Mesenchymal stem cell (in vitro differentiated cells and primary cell): ENCODE measurements around the gene FHOD3.

ENCODE experiments used
- DNase-seq: peaks from one replicate; pipeline ENCODE4 v3.0.0-alpha.2; 2013
- H2AFZ ChIP-seq: one replicate; pipeline ENCODE4 v1.6.1; 2013; ENCODE audit warnings: low read depth, mild to moderate bottlenecking, control low read depth, inconsistent platforms, low read length, moderate library complexity
- H2AK5ac ChIP-seq: 2 replicates; pipeline ENCODE4 v1.6.1; 2013; ENCODE audit warnings: low read length, moderate library complexity, mild to moderate bottlenecking, inconsistent platforms; ENCODE audit not compliant: severe bottlenecking
- H2BK120ac ChIP-seq: one replicate; pipeline ENCODE4 v1.6.1; 2013; ENCODE audit warnings: low read depth, mild to moderate bottlenecking, inconsistent platforms, low read length, moderate library complexity
- H2BK12ac ChIP-seq, 2 experiments: one replicate each; pipeline ENCODE4 v1.6.1; 2013; ENCODE audit warnings: inconsistent platforms in 2 of 2, low read length in 2 of 2, mild to moderate bottlenecking in 2 of 2, moderate library complexity in 2 of 2, control low read depth in 1 of 2
- H2BK15ac ChIP-seq: one replicate; pipeline ENCODE4 v1.6.1; 2013; ENCODE audit warnings: mild to moderate bottlenecking, low read depth, inconsistent platforms; ENCODE audit not compliant: poor library complexity, severe bottlenecking
- H2BK5ac ChIP-seq: 2 replicates; pipeline ENCODE4 v1.6.1; 2013; ENCODE audit warnings: low read depth, mild to moderate bottlenecking, low read length, control low read depth, inconsistent platforms; ENCODE audit not compliant: poor library complexity, severe bottlenecking
- H3K14ac ChIP-seq, 2 experiments: one replicate each; pipeline ENCODE4 v1.6.1; 2013; ENCODE audit warnings: inconsistent platforms in 2 of 2, low read length in 2 of 2, control low read depth in 1 of 2, mild to moderate bottlenecking in 1 of 2, moderate library complexity in 1 of 2
- H3K18ac ChIP-seq, 2 experiments: one replicate each; pipeline ENCODE4 v1.6.1; 2013; ENCODE audit warnings: inconsistent platforms in 2 of 2, low read length in 2 of 2, control low read depth in 1 of 2, low read depth in 1 of 2, mild to moderate bottlenecking in 1 of 2
- H3K23ac ChIP-seq, 2 experiments: one replicate each; pipeline ENCODE4 v1.6.1; 2013; ENCODE audit warnings: inconsistent platforms in 2 of 2, low read length in 2 of 2, mild to moderate bottlenecking in 2 of 2, moderate library complexity in 2 of 2, control low read depth in 1 of 2
- H3K27ac ChIP-seq: 2 replicates; pipeline ENCODE4 v1.5.1; 2013; ENCODE audit warnings: mild to moderate bottlenecking, moderate library complexity, low read length, control low read depth, inconsistent platforms; ENCODE audit not compliant: poor library complexity, severe bottlenecking
- H3K27me3 ChIP-seq, 2 experiments: 2 replicates each; pipeline versions ENCODE4 v1.6.1 to v1.7.0; 2013; ENCODE audit warnings: low read length in 2 of 2, mild to moderate bottlenecking in 2 of 2, moderate library complexity in 2 of 2, control low read depth in 1 of 2, inconsistent platforms in 1 of 2; ENCODE audit not compliant: control insufficient read depth in 1 of 2, insufficient read depth in 1 of 2
- H3K36me3 ChIP-seq, 2 experiments: 2 replicates each; pipeline versions ENCODE4 v1.6.1 to v1.7.0; 2013; ENCODE audit warnings: low read length in 2 of 2, control low read depth in 1 of 2, inconsistent platforms in 1 of 2, low read depth in 1 of 2, mild to moderate bottlenecking in 1 of 2; ENCODE audit not compliant: insufficient read depth in 2 of 2, control insufficient read depth in 1 of 2
- H3K4ac ChIP-seq, 2 experiments: one replicate each; pipeline ENCODE4 v1.6.1; 2013; ENCODE audit warnings: inconsistent platforms in 2 of 2, low read length in 2 of 2, mild to moderate bottlenecking in 2 of 2, moderate library complexity in 2 of 2, control low read depth in 1 of 2, low read depth in 1 of 2
- H3K4me1 ChIP-seq: 2 replicates; pipeline ENCODE4 v1.6.1; 2013; ENCODE audit warnings: low read depth, low read length, control low read depth; ENCODE audit not compliant: control insufficient read depth, insufficient read depth
- H3K4me2 ChIP-seq: 2 replicates; pipeline ENCODE4 v1.6.1; 2013; ENCODE audit warnings: low read length, mild to moderate bottlenecking, inconsistent platforms; ENCODE audit not compliant: poor library complexity, severe bottlenecking
- H3K4me3 ChIP-seq, 2 experiments: 2 replicates each; pipeline versions ENCODE4 v1.5.1 to v1.7.0; 2013; ENCODE audit warnings: low read length in 2 of 2, mild to moderate bottlenecking in 2 of 2, control low read depth in 1 of 2, low read depth in 1 of 2; ENCODE audit not compliant: insufficient read depth in 1 of 2
- H3K79me1 ChIP-seq: replicated peaks from 2 replicates; pipeline ENCODE4 v1.6.1; 2013; ENCODE audit warnings: mild to moderate bottlenecking, control low read depth, low read length, inconsistent platforms; ENCODE audit not compliant: poor library complexity, severe bottlenecking
- H3K9ac ChIP-seq: 2 replicates; pipeline ENCODE4 v1.7.0; 2013; ENCODE audit warnings: mild to moderate bottlenecking, low read length, moderate library complexity
- H3K9me3 ChIP-seq: 2 replicates; pipeline ENCODE4 v1.7.0; 2013; ENCODE audit warnings: mild to moderate bottlenecking, low read length; ENCODE audit not compliant: control insufficient read depth
- H4K8ac ChIP-seq: one replicate; pipeline ENCODE4 v1.6.1; 2013; ENCODE audit warnings: inconsistent platforms, mild to moderate bottlenecking, low read length, moderate library complexity
- H4K91ac ChIP-seq: one replicate; pipeline ENCODE4 v1.6.1; 2013; ENCODE audit warnings: mild to moderate bottlenecking, low read length, inconsistent platforms
- WGBS: methylation state at CpG from one replicate; pipeline ENCODE4 v1.1.7; 2013; ENCODE audit warnings: mixed read lengths; 5-methylcytosine and 5-hydroxymethylcytosine counted together

The FHOD3 gene

GRCh38 chr18:36392979-36393287, 95.4 kb downstream of the FHOD3 start:
- Histone ChIP-seq H3K4me3 (no peak overlapping the region), H4K8ac (no peak overlapping the region), H3K9me3 (peaks cover 10% of the 10 kb centered on the region), H3K36me3 (no peaks in the 10 kb centered on the region), H3K27me3 (no peaks in the 10 kb centered on the region), H2BK12ac (no peak overlapping the region), H3K23ac (no peak overlapping the region), H3K4me1 (peaks cover 7% of the 10 kb centered on the region), H2AK5ac (no peak overlapping the region), H3K14ac (no peak overlapping the region), H3K9ac (no peak overlapping the region), H2AFZ (no peak overlapping the region), H2BK15ac (no peak overlapping the region), H2BK5ac (no peak overlapping the region), H2BK120ac (no peak overlapping the region), H3K4ac (no peak overlapping the region), H3K4me2 (no peak overlapping the region), H3K18ac (no peak overlapping the region), H3K79me1 (peaks cover 42% of the 10 kb centered on the region), H3K27ac (no peak overlapping the region), H4K91ac (no peak overlapping the region)
- no peak for DNase-seq
- WGBS, result 74% methylated on average over 3 of the region's 3 CpGs

DNA sequence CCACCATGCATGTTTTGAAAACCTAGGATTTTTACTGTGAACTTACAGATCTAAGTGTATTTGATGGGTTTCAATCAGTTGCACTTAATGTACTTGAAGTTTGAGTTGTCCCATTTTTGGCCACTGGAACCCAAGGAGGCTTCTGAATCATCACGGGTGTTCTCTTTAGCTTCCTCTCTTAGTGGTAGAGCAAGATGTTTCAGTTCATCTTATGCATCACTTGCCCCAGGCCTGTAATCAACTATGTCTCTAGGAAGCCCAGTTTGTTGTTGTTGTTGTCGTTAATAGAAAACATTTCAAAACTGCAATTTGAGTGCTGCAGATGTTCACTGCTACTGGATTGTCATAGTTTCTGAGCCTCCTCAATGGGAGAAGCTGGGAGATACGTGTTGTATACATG, 97.0 kb downstream of the FHOD3 start:
- no peak overlapping the region for H3K18ac ChIP-seq
- no peak overlapping the region for H3K4ac ChIP-seq
- WGBS, result 100% methylated on average over 2 of the region's 3 CpGs
- H3K27ac ChIP-seq, result no peak overlapping the region
- no peak overlapping the region for H2BK15ac ChIP-seq
- no peak overlapping the region for H2BK120ac ChIP-seq
- H3K23ac ChIP-seq, result no peak overlapping the region
- no peak overlapping the region for H2AK5ac ChIP-seq
- H3K27me3 ChIP-seq, result no peaks in the 10 kb centered on the region
- no peaks in the 10 kb centered on the region for H3K36me3 ChIP-seq
- H4K91ac ChIP-seq, result no peak overlapping the region
- no peak for DNase-seq
- H3K79me1 ChIP-seq, result peaks cover 35% of the 10 kb centered on the region
- no peak overlapping the region for H3K9ac ChIP-seq
- H3K4me1 ChIP-seq, result peaks cover 12% of the 10 kb centered on the region
- H3K4me2 ChIP-seq, result no peak overlapping the region
- H2AFZ ChIP-seq, result no peak overlapping the region
- H2BK12ac ChIP-seq, result no peak overlapping the region
- peaks cover 10% of the 10 kb centered on the region for H3K9me3 ChIP-seq
- H2BK5ac ChIP-seq, result no peak overlapping the region
- no peak overlapping the region for H3K14ac ChIP-seq
- H3K4me3 ChIP-seq, result no peak overlapping the region
- no peak overlapping the region for H4K8ac ChIP-seq

DNA sequence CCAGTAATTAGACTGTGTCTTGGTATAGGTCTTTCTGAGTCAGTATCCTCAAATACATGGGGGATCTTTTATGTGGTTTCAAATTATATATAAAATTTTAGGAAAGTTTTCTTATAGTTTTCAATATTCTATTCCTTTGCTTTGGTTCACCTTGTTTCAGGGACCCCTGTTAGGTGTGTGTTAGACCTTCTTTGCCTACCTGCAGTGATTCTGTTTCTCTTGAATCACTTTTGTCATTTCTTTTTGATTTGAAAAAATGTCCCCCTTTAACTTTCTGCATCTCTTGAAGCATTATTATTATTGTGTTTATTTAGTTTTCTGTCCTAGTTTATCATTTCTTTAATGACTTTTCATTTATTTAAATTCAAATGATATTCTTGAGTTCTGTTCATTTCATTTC, 98.7 kb downstream of the FHOD3 start:
- peaks cover 0 to 2% of the 10 kb centered on the region in 2 experiments for H3K36me3 ChIP-seq
- no peak overlapping the region for H3K4me2 ChIP-seq
- H3K23ac ChIP-seq, result no peak overlapping the region
- H3K27ac ChIP-seq, result no peak overlapping the region
- H3K14ac ChIP-seq, result no peak overlapping the region
- no peak overlapping the region for H2BK12ac ChIP-seq
- no peak overlapping the region for H3K4ac ChIP-seq
- H3K18ac ChIP-seq, result no peak overlapping the region
- no peak overlapping the region for H2BK5ac ChIP-seq
- H3K27me3 ChIP-seq, result no peaks in the 10 kb centered on the region
- H4K91ac ChIP-seq, result no peak overlapping the region
- DNase-seq, result no peak
- no peak overlapping the region for H2AFZ ChIP-seq
- H4K8ac ChIP-seq, result no peak overlapping the region
- H2AK5ac ChIP-seq, result no peak overlapping the region
- no peak overlapping the region for H3K4me3 ChIP-seq
- peaks cover 32% of the 10 kb centered on the region for H3K79me1 ChIP-seq
- peaks cover 10% of the 10 kb centered on the region for H3K9me3 ChIP-seq
- no peak overlapping the region for H3K9ac ChIP-seq
- H3K4me1 ChIP-seq, result peaks cover 10% of the 10 kb centered on the region
- no peak overlapping the region for H2BK15ac ChIP-seq
- no peak overlapping the region for H2BK120ac ChIP-seq

GRCh38 chr18:36397033-36397432, 99.5 kb downstream of the FHOD3 start:
- Histone ChIP-seq H3K27ac (no peak overlapping the region), H3K36me3 (peaks cover 0 to 2% of the 10 kb centered on the region in 2 experiments), H3K27me3 (no peaks in the 10 kb centered on the region), H3K4me1 (peaks cover 5% of the 10 kb centered on the region), H2AFZ (no peak overlapping the region), H3K14ac (no peak overlapping the region), H3K9ac (no peak overlapping the region), H3K4ac (no peak overlapping the region), H3K18ac (no peak overlapping the region), H3K4me2 (no peak overlapping the region), H2BK5ac (no peak overlapping the region), H3K23ac (no peak overlapping the region), H4K8ac (no peak overlapping the region), H2BK12ac (no peak overlapping the region), H2BK120ac (no peak overlapping the region), H3K79me1 (peaks cover 29% of the 10 kb centered on the region), H2BK15ac (no peak overlapping the region), H4K91ac (no peak overlapping the region), H2AK5ac (no peak overlapping the region), H3K9me3 (peaks cover 10% of the 10 kb centered on the region), H3K4me3 (no peak overlapping the region)
- DNase-seq, result no peak
